Activated T-cell treated with anti-CD3 and anti-CD28 coated beads for 1 hour (primary cell): ENCODE data around the gene EFNA5.

Experiments used
- DNase-seq: peaks from one replicate; pipeline ENCODE4 v3.0.0-alpha.2; 2020; ENCODE audit warnings: low read depth

EFNA5 gene

DNA sequence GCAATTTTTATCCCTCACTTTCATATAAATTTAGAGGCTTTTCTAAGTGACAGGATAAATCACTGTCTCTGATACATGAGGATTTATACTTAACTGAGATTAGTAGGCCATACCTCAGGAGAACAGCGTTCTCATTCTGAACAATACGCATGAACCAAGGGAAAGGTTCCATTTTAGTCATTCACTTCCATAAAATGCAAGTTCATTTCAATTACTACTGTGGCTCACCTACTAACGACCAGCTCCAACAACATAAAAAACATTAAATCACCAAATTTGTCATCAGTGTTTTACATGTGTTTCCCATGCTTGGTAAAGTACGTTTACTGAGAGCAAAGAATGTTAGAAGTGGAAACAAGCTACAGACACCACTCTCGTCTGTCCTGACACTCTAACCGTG lies 67.4 kb downstream of the EFNA5 start:
- no peak for DNase-seq

DNA sequence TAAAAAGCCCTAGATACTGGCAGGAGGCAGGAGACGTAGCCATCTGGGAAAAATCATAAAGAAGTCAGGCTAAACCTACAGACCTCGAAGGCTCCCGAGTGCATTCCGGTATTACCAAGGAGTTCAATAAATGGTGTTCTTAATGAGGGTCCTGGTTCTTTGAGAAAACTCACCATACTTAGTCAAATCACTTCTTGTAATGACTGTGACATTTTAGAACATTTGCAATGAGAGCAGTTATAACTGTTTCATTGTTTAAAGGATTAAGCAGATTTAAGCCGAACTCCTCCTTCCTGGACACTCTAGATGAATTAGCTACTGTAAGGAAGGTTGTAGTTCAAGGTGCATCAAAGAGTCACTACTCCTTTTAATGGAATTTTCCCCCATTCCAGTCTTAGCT lies 67.8 kb downstream of the EFNA5 start:
- no peak for DNase-seq

DNA sequence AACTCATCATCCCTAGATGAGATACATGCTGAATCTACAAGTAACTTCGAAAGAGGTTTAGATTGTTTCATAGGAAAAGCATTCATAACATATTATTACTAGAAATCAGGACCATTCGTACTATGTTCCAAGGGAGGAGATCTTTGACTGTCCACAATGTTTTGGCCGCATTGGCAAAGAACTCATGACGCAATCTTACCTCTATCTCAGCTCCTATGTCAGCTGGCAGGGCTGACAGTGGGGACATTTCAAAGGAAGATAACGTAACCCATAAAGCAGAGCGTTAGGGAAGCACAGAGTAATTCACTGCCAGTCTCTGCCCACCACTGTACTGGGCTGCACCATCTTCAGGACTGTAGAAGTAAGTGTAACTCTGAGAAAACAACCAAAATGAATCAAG lies 69.7 kb downstream of the EFNA5 start:
- no peak for DNase-seq

DNA sequence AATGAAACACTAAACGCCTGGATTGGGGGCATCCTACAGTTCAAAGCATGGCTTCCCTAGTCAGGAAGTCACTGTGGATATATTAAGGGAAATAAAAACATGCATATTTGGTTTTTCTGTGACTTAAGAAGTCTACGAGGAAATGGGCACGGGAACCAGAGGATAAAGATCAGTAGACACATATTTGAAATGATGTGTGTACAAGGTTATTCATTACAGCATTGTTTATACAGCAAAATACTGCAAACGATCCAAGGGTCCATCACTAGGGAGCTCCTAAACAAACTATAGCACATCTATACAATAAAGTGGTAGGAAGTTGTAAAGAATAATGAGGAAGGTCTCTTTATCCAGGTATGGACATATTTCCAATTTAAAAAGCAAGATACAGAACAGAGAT lies 71.8 kb downstream of the EFNA5 start:
- DNase-seq: no peak

DNA sequence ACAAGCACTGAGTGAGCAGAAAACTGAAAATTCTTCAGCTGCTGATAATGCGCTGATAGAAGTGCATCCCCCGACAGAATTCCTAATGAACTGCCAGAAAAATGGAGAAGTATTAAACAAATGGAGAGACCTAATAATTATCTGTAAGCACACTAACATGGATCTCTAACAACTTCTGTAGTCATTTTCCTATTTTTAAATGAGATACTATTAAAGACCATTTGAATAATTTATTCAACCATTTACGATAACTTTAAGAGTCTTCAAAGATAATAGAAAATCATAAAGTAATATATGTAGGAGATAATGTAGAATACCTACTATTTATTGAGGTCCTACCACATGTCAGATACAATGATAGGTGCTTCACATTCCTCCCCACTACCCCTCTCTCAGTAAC lies 72.9 kb downstream of the EFNA5 start:
- no peak for DNase-seq

DNA sequence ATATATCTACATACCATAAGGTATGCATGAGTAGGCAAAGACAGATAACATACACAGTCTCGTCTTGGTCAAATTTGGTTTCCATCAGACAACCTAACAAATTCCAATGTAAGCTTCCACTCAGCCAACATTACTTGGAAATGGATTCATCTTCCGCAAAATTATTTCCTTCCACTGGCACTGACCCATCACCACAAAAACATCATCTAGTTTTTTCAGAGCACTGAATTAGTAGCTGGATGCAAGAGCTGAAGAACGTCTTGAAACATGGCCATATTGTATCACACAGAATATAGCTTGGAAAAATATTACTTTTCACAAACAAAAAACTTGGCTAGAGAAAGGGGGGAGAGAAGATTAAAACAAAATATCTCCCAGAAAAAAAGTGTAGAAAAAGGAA lies 73.5 kb downstream of the EFNA5 start:
- no peak for DNase-seq

DNA sequence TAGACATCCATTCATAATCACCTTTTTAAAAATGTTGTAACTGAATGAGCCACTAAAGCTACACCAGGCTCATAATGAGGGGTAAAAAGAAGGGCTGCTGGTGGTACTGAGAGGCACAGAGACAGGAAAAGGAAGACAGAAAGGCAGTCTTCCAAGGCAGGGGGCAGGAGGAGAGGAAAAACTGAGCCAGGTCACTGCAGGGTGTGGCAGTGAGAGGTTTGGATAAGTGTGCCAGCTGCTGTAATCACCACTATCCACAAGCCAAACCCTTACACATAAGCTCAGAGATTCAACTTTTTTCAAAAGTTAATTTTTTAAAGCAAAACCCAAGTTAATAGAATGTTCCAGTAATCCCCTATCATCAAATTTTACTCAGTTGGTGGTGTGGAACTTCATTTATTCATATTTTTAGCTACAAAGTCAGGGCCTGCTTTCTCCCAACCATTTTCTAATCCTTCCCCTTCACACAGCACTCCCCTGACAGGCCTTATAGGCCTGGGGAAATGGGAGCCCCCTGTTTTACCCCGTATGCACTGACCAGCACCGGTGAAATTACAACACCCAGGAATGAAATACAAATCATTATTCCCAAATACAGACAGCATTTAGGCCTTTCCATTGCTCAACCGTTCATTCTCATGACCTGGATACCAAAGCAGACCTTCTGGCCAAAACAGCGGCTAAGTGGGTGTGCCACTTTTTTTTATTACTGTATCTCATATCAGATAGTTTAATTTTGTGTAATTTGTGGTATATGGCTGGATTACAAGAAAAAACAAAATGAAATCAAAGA lies 76.3 kb downstream of the EFNA5 start:
- DNase-seq: no peak

DNA sequence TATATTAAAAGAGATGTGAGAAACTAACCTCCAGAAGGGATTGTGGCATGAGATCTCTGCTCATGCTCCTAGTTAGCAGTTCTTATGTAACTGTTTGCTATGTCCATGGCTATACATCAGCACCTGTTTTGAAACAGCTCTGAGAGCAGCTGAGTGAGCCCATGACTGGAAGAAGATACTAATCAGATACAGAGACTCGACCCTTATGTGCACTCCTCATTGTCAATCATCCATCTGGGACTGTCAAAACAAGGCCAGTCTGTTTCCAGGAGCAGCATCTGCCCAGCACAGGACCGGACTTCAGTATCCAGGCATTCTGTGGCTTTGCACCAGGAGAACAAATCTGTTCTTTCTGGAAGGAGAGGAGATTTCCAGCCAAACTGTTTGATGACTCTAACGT lies 77.7 kb downstream of the EFNA5 start:
- no peak for DNase-seq

DNA sequence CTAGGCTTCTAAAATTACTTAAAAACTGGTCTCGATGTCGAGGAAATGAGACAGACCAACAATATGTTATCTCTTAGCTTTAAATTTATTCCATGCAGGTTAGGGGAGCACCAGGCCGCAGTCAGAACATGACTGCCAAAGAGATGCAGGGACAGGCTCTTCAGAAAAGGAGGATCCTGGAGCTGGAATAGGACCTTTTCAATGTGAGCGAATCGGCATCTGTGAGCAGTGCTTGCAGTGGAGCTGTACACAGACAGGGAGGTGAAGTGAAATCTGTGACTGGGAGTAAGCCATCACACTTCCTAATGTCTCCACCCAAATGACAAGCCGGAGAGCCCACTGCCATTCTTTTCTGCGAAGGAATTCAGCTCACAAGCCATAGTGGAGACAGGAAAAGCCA lies 78.2 kb downstream of the EFNA5 start:
- no peak for DNase-seq

DNA sequence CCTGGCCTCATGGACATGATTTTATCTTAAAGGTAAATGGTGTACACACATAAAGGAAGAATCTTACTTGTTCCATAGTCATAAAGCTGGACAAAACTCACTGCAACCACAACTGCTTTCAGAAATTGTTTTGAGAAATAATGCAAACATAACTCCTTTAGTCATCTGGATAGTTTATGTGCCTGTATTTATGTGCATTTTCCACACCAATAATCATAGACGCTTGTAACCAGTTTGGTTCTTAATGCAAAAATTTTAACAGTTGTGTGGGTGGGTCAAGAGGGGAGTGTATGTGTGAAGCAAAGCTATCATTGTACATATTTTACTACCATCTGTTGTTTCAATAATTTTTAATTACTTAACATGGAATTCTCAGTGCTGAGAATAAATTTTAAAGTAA lies 80.1 kb downstream of the EFNA5 start:
- DNase-seq: no peak

DNA sequence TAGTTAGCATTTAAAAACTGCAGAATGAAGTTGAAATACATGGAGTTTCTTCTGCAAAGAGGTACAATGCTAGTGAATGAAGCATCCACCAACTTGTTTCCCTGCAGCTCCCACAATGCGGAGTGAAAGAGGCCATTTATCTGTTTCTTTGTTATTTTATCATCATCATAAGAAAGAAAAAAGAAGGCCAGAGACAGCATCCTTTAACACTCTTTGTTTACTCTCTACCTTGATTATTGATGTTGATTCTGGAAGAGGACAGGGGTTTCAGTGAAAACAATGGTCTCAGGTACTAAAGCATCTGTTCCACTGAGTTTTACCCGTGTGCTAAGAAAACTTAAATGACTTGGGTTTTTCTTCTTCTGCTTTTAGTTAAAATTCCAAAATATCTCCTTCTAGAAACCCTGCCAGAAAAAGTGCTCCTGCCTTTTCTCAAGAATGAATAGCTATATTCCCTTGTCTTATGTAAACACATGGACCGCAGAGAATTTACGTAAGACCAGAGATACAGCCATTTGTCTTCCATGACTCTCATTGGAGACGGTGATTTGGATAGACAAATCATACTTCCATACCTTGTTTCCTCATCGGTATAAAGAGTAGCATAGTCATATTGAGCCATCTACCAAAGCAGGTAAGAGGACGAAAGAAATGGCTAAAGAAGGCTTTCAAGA lies 81.1 kb downstream of the EFNA5 start:
- DNase-seq: no peak

DNA sequence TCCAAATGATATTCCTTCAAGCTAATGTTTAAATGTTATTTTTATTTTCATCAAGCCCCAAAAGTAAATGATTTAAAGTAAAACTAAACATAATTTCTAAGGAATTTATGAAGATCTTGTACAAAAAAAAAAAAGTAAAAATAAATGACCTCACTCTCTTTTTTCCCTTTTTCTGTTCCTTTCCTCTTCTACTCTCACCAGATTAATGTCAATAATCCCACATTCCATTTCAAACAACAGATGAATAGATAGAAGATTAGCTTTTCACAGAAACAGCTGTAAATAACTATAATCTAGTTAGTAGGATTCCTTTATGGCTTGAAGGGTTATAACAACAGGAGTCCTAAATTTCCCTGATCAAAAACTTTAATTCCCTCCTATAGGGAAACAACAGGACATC lies 88.1 kb downstream of the EFNA5 start:
- no peak for DNase-seq

DNA sequence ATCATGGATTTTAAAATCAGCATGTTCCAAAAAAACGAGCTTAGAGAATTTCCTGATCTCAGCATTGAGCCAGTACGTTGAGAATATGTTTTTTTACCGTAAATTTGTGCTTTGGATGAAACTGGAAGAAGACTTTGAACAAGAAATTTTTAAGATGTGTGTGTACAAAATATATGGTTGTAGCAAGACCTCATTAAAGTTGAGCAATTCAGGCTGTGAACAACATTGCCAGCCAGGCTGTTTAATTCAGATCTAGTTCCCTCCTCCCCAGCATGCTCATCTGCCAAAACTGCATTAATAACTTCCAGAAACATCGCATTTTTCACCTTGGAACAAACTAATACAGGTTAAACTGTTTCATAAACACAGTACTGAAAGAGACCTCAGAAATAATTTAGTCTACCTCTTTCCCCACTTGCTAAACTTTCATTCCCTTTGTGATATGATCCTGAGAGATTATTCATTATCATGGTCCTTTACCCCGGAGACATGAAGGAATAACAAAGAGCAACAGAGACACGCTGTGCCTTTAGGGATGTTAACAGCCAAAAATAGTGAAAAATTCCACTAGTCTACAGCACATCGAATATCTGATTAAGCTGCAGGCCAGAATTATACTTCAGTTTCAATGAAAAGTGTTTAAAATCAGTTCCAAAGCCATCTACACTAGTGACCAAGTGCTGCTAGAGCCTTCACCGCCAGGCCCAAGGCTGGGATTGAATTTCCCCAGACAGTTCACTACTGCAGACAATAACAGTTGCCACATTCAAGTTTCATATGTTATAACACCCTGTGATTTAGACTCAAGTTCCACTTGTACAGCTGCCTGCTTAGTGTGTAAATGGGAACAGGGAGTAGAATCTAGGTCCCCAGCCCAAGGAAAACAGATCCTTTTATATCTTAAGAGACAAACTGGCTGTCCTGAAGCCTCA lies 89.6 kb downstream of the EFNA5 start:
- no peak for DNase-seq

DNA sequence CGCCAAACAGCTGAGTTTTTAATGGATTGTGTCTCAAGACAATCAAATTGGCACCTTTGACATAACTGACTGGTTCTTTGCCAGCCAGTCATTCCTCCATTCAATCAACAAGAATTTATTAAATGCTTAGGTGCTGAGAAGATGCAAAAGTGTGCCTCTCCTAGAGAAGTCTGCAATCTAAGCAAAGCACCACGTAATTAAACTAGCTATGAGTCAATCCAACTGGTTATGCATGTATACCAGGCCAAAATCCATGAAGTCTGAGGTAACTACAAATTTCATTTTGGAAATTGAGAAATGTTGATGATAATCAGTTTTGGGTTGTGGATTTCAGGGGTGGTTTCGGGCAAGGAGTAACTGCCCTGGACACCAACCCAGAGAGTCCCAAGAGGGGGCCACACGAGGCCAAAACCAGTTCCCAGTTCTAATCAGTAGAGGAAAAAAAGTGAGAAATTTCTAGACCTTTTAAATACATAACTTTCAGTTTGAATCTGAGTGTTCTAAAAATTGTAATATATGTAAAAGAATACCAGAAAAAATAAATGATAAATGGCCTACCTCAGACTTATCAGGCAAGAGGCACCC lies 92.6 kb downstream of the EFNA5 start:
- DNase-seq: no peak

DNA sequence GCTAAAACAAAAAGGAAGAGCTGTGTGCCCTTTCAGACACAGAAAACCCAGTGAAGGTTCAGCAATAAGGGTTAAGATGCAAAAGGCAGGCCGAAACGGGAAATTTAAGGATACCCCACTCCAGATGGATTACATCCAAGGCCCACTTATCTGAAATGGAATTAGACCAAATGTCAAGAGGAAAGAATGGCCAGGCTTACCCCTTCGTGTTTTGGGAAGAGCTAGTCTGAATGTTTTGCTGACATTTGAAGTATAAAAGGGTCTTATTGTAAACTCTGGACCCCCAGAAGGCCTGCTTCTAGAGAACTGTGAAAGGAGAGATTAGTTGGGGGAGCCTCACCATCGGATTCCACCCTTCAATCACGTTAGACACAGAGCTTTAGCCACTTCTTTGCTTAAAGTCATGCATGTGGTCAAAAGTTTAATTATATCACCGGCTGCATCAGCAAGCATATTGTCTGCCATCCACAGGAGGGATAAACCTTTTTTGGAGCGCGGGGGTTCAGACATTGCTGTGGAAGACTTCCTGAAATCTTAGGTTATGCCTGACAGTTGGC lies 93.3 kb downstream of the EFNA5 start:
- DNase-seq: no peak

DNA sequence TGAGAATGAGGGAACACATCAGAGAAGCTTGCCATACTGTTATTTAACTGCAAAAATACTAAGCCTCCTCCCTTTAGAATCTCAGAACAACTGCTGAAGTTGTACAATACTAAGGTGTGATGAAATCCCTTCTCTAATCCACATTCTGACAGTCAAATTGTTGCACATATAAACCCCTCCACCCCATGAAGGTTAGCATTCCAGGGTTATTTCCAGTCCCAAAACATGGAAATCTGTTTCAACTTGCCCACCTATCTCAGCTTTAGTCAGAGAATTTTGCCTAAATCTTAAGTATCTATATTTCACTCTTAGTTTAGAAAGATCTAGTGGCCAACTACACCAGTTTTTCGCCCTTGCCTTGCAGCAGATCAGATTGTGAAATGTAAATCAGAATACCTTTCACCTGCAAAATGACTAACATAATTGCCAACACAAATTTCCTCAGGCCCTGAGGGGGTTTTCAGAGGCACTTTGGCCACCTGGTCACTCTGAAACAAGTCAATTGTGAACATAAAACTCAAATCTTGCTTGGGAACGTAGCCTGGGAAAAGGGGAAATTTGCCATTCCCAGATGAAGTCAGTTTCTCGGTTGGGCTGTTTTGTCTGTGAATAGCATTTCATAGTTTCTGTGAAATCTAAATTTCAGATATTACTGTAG lies 93.9 kb downstream of the EFNA5 start:
- no peak for DNase-seq

DNA sequence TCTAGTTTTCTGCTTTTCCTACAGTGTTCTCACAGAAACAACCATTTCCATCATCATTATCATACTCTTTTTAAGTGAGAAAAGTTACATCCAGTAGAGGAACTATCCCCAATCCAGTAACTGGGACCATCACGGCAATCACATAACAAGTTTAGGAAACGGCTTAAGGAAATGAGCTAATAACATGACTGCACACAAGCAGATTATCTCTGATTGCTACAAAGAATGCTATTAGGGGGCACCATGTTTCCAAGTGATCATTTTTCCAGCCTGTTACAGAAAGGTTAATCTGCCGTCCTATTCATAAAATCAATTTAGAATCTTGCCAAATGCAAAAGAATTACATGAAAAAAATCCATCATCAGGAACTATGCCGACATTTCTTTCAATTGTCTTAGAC lies 94.6 kb downstream of the EFNA5 start:
- DNase-seq: no peak

DNA sequence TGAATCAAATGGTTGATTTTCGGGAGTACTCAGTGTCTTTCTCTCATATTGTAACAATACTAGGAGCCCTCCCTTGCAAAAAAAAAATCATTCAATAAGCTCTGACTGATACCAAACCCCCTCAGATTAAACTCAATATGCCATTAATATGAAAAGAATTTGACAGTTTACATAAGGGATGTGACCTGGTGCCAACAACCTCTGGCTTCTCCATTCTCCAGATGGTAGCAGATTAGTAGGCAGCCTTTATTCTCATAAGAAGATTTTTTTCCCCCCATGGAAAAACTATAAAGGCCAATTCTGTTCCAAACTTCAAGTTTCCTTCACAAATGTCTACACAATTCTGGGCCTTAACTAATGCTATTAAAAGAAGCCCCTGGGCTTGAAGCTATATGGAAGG lies 96.5 kb downstream of the EFNA5 start:
- no peak for DNase-seq

DNA sequence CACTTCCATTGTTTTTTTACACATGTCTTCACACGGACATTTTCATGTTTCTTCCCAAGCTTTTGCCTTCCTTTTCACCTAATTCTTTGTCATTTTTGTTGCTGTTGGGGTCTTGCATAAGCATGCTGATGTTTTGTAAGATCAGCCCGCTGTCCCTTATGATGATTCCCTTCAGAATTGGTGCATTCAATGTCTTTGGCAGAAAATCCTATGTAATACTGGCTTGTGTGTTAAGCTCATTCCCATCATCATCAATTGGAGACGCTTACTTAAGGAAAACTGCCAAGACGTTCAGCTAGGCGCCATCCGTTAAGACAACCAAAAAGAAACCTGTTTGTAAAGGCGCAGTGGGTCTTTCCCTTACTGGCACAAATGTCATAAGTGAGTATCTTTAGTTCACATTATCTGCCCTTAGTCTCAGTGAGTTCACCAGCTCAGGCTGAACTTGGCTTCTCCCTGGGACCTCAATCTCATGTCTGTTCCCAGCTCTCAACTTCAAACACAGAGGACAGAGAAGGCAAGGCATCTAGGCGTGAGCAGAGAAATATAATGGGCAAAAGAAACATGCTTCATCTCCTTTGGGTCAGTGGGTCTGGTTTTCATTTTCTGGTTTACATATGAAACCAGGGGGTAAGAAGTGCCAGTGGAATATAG lies 97.9 kb downstream of the EFNA5 start:
- DNase-seq: no peak

DNA sequence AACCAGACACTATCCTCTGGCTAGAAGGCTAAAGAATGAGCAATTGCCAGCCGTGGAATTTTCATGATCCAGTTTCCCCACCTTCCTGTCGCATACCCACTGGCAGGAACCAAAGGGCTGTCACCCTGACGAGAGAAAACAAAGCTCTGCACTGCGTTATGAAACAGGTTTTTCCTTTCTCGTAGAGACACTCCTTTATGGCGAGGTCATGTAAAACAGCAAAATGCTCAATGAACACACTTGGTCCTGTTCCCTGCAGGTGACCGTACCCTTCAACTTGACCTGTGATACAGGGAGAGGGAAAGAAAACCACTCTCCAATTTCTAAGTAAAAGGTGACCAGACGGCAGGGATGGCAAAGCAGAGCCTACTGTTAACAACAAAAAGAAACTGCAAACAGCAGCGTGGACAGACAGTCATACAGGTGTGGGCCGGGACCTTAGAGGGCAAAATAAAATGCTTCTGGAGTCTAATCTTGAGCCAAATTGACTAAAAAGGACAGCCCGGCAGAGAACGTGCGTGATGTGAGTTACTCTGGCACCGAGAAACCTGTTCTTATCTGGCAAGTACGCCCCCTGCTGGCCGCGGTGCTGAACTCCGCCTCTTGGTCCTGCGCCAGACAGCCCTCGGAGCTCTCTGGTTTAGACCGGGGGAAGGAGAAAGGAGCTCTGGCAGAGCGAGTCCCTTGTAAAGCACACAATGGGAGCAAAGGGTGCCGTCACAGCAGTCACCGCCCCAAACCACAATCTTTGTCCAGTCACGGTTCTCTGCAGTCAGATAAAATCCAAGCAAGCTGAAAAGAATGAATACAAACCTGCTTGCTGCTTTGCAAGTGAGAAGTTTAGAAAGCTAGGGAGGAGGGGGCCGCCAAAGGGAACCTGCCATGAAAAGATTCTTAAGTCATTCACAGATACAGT lies 98.9 kb downstream of the EFNA5 start:
- peak; percentile 84 for DNase-seq
